Ishikawa (cell line): Measurements from ENCODE around the gene RPL22L1.

Experiments used
- CEBPB ChIP-seq: IDR thresholded peaks from 2 replicates; pipeline ENCODE4 v1.6.1; 2012
- CREB1 ChIP-seq: IDR thresholded peaks from 2 replicates; pipeline ENCODE4 v1.6.1; 2012; ENCODE audit warnings: low read depth
- EGR1 ChIP-seq: IDR thresholded peaks from 2 replicates; pipeline ENCODE4 v1.6.1; 2012
- EP300 ChIP-seq: IDR thresholded peaks from 2 replicates; pipeline ENCODE4 v1.6.1; 2012; ENCODE audit warnings: borderline replicate concordance
- FOXM1 ChIP-seq: IDR thresholded peaks from 2 replicates; pipeline ENCODE4 v1.6.1; 2012; ENCODE audit warnings: low read depth, borderline replicate concordance
- NFIC ChIP-seq: IDR thresholded peaks from 2 replicates; pipeline ENCODE4 v1.6.1; 2012
- RAD21 ChIP-seq: IDR thresholded peaks from 2 replicates; pipeline ENCODE4 v1.6.1; 2012; ENCODE audit warnings: low read depth
- TAF1 ChIP-seq: IDR thresholded peaks from 2 replicates; pipeline ENCODE4 v1.6.1; 2012; ENCODE audit warnings: low read depth, mild to moderate bottlenecking
- TCF12 ChIP-seq: IDR thresholded peaks from 2 replicates; pipeline ENCODE4 v1.6.1; 2012; ENCODE audit warnings: low read depth
- TEAD4 ChIP-seq: IDR thresholded peaks from 2 replicates; pipeline ENCODE4 v1.6.1; 2012
- YY1 ChIP-seq: IDR thresholded peaks from 2 replicates; pipeline ENCODE4 v1.6.1; 2012; ENCODE audit warnings: low read depth
- ZBTB7A ChIP-seq: IDR thresholded peaks from 2 replicates; pipeline ENCODE4 v1.6.1; 2012; ENCODE audit warnings: low read depth
- TF ChIP-seq, protein P1 (sequence below): IDR thresholded peaks from 2 replicates; pipeline ENCODE4 v1.6.1; 2012
- TF ChIP-seq, protein P2 (sequence below): IDR thresholded peaks from 2 replicates; pipeline ENCODE4 v1.6.1; 2012
- TF ChIP-seq, protein P3 (sequence below): IDR thresholded peaks from 2 replicates; pipeline ENCODE4 v1.6.1; 2012; ENCODE audit warnings: low read depth, mild to moderate bottlenecking

Gene RPL22L1

DNA sequence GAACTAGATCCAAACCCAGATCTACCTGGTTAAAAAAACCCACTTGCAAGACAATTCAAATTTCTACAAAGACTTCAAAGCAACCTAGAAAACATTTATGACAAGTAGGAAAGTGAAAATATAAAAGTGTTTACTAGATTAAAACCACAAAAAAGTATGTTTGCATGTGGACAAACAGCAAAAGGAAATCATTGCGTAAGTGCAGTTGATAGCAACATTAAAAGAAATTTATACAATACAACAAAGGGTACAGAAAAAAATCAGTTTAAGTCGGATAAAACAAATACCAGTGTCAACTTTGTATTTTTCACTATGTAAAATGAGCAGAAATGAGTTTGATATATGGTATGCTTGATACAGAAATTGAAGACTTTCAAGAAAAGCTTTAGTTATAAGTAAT is 35.9 kb upstream of the RPL22L1 start:
- TF ChIP-seq TCF12, result no peak
- TF ChIP-seq, protein P1, sequence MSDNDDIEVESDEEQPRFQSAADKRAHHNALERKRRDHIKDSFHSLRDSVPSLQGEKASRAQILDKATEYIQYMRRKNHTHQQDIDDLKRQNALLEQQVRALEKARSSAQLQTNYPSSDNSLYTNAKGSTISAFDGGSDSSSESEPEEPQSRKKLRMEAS, result no peak
- no peak for TF ChIP-seq FOXM1
- TF ChIP-seq TAF1, result no peak
- TF ChIP-seq NFIC, result no peak
- TF ChIP-seq YY1, result no peak
- TF ChIP-seq, protein P2, sequence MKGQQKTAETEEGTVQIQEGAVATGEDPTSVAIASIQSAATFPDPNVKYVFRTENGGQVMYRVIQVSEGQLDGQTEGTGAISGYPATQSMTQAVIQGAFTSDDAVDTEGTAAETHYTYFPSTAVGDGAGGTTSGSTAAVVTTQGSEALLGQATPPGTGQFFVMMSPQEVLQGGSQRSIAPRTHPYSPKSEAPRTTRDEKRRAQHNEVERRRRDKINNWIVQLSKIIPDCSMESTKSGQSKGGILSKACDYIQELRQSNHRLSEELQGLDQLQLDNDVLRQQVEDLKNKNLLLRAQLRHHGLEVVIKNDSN, result no peak
- no peak for TF ChIP-seq CREB1
- TF ChIP-seq TEAD4, result no peak
- TF ChIP-seq RAD21, result no peak
- TF ChIP-seq EP300, result no peak
- no peak for TF ChIP-seq CEBPB

DNA sequence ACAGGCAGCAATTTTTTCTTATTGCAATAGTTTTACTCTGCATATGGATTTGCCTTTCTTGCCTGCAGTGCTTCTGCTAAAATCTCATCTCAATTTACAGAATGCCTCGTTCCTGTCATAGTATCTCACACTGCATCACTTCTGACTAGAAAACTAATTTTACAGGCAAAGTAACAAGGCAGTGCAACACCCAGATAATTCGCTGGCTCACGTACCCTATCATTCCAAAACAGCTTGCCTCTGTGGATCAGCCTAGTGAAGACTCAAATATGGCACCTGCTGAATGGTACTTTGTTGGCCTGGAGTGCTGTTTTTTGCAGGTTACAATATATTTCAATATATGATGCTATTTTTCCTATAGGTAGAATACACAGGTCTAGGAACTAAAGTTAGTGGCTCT is 33.1 kb upstream of the RPL22L1 start:
- TF ChIP-seq CEBPB (no peak), EGR1 (no peak), TEAD4 (no peak), CREB1 (no peak), ZBTB7A (no peak), FOXM1 (no peak), RAD21 (no peak), NFIC (no peak), YY1 (no peak), TAF1 (no peak)
- TF ChIP-seq, protein P2, result no peak
- TF ChIP-seq, protein P3, sequence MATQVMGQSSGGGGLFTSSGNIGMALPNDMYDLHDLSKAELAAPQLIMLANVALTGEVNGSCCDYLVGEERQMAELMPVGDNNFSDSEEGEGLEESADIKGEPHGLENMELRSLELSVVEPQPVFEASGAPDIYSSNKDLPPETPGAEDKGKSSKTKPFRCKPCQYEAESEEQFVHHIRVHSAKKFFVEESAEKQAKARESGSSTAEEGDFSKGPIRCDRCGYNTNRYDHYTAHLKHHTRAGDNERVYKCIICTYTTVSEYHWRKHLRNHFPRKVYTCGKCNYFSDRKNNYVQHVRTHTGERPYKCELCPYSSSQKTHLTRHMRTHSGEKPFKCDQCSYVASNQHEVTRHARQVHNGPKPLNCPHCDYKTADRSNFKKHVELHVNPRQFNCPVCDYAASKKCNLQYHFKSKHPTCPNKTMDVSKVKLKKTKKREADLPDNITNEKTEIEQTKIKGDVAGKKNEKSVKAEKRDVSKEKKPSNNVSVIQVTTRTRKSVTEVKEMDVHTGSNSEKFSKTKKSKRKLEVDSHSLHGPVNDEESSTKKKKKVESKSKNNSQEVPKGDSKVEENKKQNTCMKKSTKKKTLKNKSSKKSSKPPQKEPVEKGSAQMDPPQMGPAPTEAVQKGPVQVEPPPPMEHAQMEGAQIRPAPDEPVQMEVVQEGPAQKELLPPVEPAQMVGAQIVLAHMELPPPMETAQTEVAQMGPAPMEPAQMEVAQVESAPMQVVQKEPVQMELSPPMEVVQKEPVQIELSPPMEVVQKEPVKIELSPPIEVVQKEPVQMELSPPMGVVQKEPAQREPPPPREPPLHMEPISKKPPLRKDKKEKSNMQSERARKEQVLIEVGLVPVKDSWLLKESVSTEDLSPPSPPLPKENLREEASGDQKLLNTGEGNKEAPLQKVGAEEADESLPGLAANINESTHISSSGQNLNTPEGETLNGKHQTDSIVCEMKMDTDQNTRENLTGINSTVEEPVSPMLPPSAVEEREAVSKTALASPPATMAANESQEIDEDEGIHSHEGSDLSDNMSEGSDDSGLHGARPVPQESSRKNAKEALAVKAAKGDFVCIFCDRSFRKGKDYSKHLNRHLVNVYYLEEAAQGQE, result no peak
- TF ChIP-seq, protein P1, result no peak

DNA sequence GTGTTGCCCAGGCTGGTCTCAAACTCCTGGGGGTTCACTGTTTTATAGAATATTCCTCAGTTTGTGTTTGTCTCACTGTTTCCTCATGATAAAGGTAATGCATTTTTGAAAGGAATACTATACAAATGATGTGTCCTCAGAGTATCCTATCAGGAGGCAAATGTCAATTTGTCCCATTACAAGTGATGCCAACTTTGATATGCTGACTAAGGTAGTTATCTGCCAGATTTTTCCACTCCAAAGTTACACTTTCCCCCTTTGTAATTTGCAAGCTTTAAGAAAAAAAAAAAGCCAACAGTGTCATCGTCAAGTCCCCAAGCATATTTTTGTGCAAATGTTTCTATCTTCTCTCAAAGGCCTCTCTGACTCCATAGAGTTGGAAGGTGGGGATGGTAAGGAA is 29.5 kb upstream of the RPL22L1 start:
- TF ChIP-seq CEBPB (no peak), EGR1 (no peak)
- TF ChIP-seq, protein P1, result no peak

DNA sequence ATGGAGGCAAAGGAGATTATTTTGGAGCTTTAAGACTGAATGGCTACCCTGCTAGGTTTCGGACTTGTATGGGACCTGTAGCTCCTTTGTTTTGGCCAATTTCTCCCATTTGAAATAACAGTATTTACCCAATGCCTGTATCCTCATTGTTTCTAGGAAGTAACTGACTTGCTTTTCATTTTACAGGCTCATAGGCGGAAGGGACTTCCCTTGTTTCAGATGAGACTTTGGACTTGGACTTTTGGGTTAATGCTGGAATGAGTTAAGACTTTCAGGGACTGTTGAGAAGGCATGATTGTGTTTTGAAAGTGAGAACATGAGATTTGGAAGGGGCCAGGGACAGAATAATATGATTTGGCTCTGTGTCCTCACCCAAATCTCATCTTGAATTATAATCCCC is 28.0 kb upstream of the RPL22L1 start:
- TF ChIP-seq, protein P3, result no peak
- TF ChIP-seq FOXM1 (no peak), TCF12 (no peak)

DNA sequence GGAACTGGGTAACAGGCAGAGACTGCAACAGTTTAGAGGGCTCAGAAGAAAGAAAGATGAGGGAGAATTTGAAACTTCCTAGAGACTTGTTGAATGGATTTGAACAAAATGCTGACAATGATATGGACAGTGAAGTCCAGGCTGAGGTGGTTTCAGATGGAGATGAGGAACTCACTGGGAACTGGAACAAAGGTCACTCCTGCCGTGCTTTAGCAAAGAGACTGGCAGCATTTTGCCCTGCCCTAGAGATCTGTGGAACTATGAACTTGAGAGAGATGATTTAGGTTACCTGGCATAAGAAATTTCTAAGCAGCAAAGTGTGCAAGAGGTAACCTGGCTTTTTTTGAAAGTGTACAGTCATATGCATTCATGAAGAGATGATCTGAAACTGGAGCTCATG is 26.8 kb upstream of the RPL22L1 start:
- TF ChIP-seq, protein P1, result no peak
- TF ChIP-seq RAD21, result no peak
- no peak for TF ChIP-seq YY1
- TF ChIP-seq ZBTB7A, result no peak
- TF ChIP-seq EGR1, result no peak
- no peak for TF ChIP-seq TAF1
- no peak for TF ChIP-seq TEAD4
- no peak for TF ChIP-seq CEBPB
- no peak for TF ChIP-seq EP300
- TF ChIP-seq NFIC, result no peak

DNA sequence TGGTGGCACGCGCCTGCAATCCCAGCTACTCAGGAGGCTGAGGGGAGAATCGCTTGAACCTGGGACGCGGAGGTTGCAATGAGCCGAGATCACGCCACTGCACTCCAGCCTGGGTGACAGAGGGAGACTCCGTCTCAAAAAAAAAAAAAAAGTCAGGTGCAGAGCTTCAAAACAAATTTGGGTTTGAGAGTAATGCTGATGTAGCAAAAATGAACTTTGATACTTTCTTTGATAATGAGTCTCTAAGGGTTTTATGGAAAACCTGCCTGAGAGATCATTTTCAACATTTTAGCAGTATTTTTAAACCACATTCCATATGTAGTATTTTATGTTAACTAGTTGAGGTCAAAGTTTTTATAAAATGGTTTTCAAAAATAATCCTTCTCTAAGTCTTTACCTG is 23.9 kb upstream of the RPL22L1 start:
- TF ChIP-seq FOXM1 (no peak), EGR1 (no peak)
- TF ChIP-seq, protein P1, result no peak
- TF ChIP-seq, protein P3, result no peak
